NT2/D1 (cell line): ENCODE measurements around the gene AGRN.

ENCODE experiments used
- DNase-seq: peaks from one replicate; pipeline ENCODE4 v3.0.0-alpha.2; 2011; ENCODE audit warnings: low read depth, low spot score
- H3K27me3 ChIP-seq: 2 replicates; pipeline ENCODE4 v1.6.0; 2011; ENCODE audit warnings: mild to moderate bottlenecking; ENCODE audit not compliant: insufficient read length, insufficient read depth
- H3K36me3 ChIP-seq: 2 replicates; pipeline ENCODE4 v1.6.1; 2011; ENCODE audit warnings: mild to moderate bottlenecking, low read length, mixed read lengths; ENCODE audit not compliant: insufficient read depth, insufficient read length
- H3K4me1 ChIP-seq: 2 replicates; pipeline ENCODE4 v1.5.1; 2011; ENCODE audit not compliant: insufficient read depth, insufficient read length
- H3K4me3 ChIP-seq: 2 replicates; pipeline ENCODE4 v1.5.1; 2011; ENCODE audit warnings: low read depth; ENCODE audit not compliant: insufficient read length
- H3K9ac ChIP-seq: 2 replicates; pipeline ENCODE4 v1.6.0; 2011; ENCODE audit warnings: low read depth; ENCODE audit not compliant: insufficient read length
- H3K9me3 ChIP-seq: 2 replicates; pipeline ENCODE4 v1.5.1; 2011; ENCODE audit warnings: mild to moderate bottlenecking, low read length; ENCODE audit not compliant: insufficient read depth
- SUZ12 ChIP-seq: IDR thresholded peaks from 2 replicates; pipeline ENCODE4 v1.6.1; 2011; ENCODE audit not compliant: insufficient read length, insufficient read depth; ENCODE audit errors: extremely low read depth
- YY1 ChIP-seq: IDR thresholded peaks from 2 replicates; pipeline ENCODE4 v1.6.1; 2011; ENCODE audit not compliant: insufficient read length, insufficient read depth
- ZNF274 ChIP-seq: IDR thresholded peaks from 2 replicates; pipeline ENCODE4 v1.6.1; 2011; ENCODE audit warnings: mild to moderate bottlenecking, low read depth, low read length

AGRN gene

GRCh38 chr1:1083416-1084371 lies 63.8 kb downstream of the AGRN start:
- H3K9ac ChIP-seq = no peak overlapping the region
- no peak for DNase-seq
- TF ChIP-seq YY1 = no peak
- no peak for TF ChIP-seq SUZ12
- TF ChIP-seq ZNF274 = no peak
- peaks cover 2% of the 10 kb centered on the region for H3K4me1 ChIP-seq
- H3K27me3 ChIP-seq = peaks cover under 1% of the 10 kb centered on the region
- no peak overlapping the region for H3K4me3 ChIP-seq
- no peaks in the 10 kb centered on the region for H3K9me3 ChIP-seq
- H3K36me3 ChIP-seq = peaks cover 29% of the 10 kb centered on the region

GRCh38 chr1:1084372-1085170 lies 64.7 kb downstream of the AGRN start:
- Histone ChIP-seq H3K9me3 (no peaks in the 10 kb centered on the region), H3K9ac (no peak overlapping the region), H3K4me3 (no peak overlapping the region), H3K4me1 (peaks cover 2% of the 10 kb centered on the region), H3K36me3 (peaks cover 34% of the 10 kb centered on the region), H3K27me3 (no peaks in the 10 kb centered on the region)
- no peak for DNase-seq
- TF ChIP-seq YY1 = no peak
- TF ChIP-seq SUZ12 = no peak
- TF ChIP-seq ZNF274 = no peak

DNA sequence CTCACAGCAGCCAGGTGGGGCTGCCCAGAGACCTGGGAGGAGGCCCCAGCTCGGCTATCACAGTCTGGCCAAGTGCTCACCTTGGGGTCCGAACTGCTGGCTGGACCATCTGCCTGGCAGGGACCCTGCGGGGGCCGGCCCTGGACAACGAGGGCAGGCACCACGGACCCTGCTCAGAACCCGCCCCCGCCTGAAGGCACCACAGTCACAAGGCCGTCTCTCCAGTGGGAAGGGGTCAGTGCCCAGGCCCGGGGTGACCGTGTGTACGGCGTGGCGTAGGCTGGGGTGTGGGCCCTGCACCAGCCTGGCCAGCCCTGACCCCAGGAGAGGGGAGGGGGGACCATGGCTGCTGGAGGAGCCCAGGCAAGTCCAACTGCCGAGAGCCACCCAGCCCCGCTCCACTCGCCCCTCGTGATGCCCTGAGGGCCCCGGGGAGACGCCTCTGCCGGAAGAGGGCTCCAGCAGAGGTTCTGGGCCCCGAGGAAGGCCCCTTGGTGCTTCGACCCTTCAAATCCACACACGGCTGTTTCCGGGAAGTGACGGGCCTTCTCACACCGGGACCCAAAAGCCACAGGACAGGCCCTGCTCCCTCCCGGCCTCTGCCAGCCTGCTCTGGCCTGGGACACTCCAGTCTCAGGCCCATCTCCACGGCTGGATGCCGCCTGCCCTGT lies 65.4 kb downstream of the AGRN start:
- H3K4me1 ChIP-seq = peaks cover 1% of the 10 kb centered on the region
- H3K9me3 ChIP-seq = no peaks in the 10 kb centered on the region
- no peak overlapping the region for H3K4me3 ChIP-seq
- no peak for DNase-seq
- H3K36me3 ChIP-seq = peaks cover 34% of the 10 kb centered on the region
- no peak overlapping the region for H3K9ac ChIP-seq
- H3K27me3 ChIP-seq = no peaks in the 10 kb centered on the region
- TF ChIP-seq SUZ12 (no peak), YY1 (no peak)

DNA sequence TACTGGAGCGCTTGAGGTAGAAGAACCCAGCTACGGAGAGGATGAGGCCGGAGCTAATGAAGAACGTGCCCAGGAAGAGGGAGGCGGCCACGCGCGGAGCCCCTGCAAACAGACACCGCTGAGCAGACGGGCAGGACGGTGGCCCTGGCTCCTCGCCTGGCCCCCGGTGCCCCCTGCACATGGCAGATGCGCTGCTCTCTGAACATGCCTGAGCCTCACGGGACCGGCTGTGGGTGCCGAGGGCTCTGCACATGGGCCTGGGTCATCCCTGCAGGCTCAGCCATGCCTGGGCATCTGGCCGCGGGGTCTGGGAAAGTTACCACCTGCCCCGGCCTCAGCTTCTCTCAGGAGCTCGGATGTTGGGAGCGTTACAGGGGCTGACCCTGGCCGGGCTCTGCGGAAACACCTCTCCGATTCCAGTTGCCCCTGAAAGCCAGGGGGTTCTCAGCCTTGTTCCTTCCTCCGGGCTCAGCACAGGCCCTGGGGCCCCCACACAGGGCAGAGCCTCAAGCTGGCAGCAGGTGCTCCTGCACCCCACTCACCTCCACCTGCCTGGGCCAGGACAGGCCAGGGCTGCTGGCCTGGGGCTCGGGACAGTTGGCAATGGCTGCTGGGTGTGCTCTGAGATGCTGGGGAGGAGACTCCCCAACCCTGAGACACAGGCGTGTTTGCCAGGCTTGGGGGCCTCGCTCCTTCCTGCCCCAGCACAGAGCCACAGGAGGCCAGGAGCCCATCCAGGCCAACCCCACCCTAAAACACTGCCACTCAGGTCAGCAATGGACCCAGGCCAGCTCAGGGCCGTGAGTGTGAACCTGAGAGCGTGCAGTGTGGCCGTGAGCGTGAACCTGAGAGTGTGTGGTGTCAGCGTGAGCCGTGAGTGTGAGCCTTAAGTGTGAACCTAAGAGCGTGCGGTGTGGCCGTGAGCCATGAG lies 66.3 kb downstream of the AGRN start:
- TF ChIP-seq ZNF274 (no peak), SUZ12 (no peak), YY1 (no peak)
- H3K27me3 ChIP-seq = no peaks in the 10 kb centered on the region
- no peak overlapping the region for H3K9ac ChIP-seq
- peaks cover 34% of the 10 kb centered on the region for H3K36me3 ChIP-seq
- H3K4me3 ChIP-seq = no peak overlapping the region
- H3K9me3 ChIP-seq = no peaks in the 10 kb centered on the region
- no peaks in the 10 kb centered on the region for H3K4me1 ChIP-seq
- no peak for DNase-seq

GRCh38 chr1:1086911-1087341 lies 67.0 kb downstream of the AGRN start:
- TF ChIP-seq ZNF274 (no peak), SUZ12 (no peak), YY1 (no peak)
- H3K9ac ChIP-seq = no peak overlapping the region
- no peak overlapping the region for H3K4me3 ChIP-seq
- H3K9me3 ChIP-seq = no peaks in the 10 kb centered on the region
- DNase-seq = no peak
- no peaks in the 10 kb centered on the region for H3K27me3 ChIP-seq
- no peaks in the 10 kb centered on the region for H3K4me1 ChIP-seq
- H3K36me3 ChIP-seq = peaks cover 34% of the 10 kb centered on the region

- H3K9ac ChIP-seq = no peak overlapping the region
- no peaks in the 10 kb centered on the region for H3K27me3 ChIP-seq
- H3K9me3 ChIP-seq = no peaks in the 10 kb centered on the region
- peaks cover 31% of the 10 kb centered on the region for H3K36me3 ChIP-seq
- no peak for TF ChIP-seq SUZ12
- TF ChIP-seq YY1 = no peak
- TF ChIP-seq ZNF274 = no peak
- peaks cover 4% of the 10 kb centered on the region for H3K4me1 ChIP-seq
- DNase-seq = no peak
- H3K4me3 ChIP-seq = no peak overlapping the region
Measured at GRCh38 chr1:1087351-1088028, 67.6 kb downstream of the AGRN start.
